H9 (cell line): ENCODE data around the gene CD2BP2. TPM values are rescaled to one million over a fixed set of nuclear protein-coding genes. Genes with fewer than 3 reads are reported as not detected.
A peak's percentile ranks its signal among the peaks of the same experiment; 100 is the strongest.

Experiments used
- DNase-seq: peaks from one replicate; pipeline ENCODE4 v3.0.0-alpha.2; 2017
- H2AFZ ChIP-seq: one replicate; pipeline ENCODE4 v1.6.1; 2013; ENCODE audit warnings: mild to moderate bottlenecking, low read length, control low read depth, moderate library complexity
- H2AK5ac ChIP-seq: 2 replicates; pipeline ENCODE4 v1.6.1; 2013; ENCODE audit warnings: low read length, control low read depth, mixed read lengths; ENCODE audit not compliant: insufficient read length
- H2BK120ac ChIP-seq: one replicate; pipeline ENCODE4 v1.6.1; 2013; ENCODE audit warnings: low read depth, mild to moderate bottlenecking, low read length, control low read depth, inconsistent platforms; ENCODE audit not compliant: poor library complexity, severe bottlenecking
- H2BK12ac ChIP-seq: 2 replicates; pipeline ENCODE4 v1.6.1; 2013; ENCODE audit warnings: low read length, control low read depth, mixed read lengths, low read depth; ENCODE audit not compliant: insufficient read length
- H2BK15ac ChIP-seq: 2 replicates; pipeline ENCODE4 v1.6.1; 2013; ENCODE audit warnings: low read depth, low read length, control low read depth
- H2BK20ac ChIP-seq: one replicate; pipeline ENCODE4 v1.6.1; 2013; ENCODE audit warnings: low read depth, mild to moderate bottlenecking, low read length, control low read depth, inconsistent platforms; ENCODE audit not compliant: poor library complexity, severe bottlenecking
- H2BK5ac ChIP-seq: 2 replicates; pipeline ENCODE4 v1.6.1; 2013; ENCODE audit warnings: low read length, control low read depth, mixed read lengths; ENCODE audit not compliant: insufficient read length
- H3K14ac ChIP-seq: 2 replicates; pipeline ENCODE4 v1.6.1; 2013; ENCODE audit warnings: low read length, control low read depth; ENCODE audit not compliant: insufficient read depth
- H3K18ac ChIP-seq: 2 replicates; pipeline ENCODE4 v1.6.1; 2013; ENCODE audit warnings: low read depth, mild to moderate bottlenecking, mixed read lengths, low read length, control low read depth; ENCODE audit not compliant: insufficient read length
- H3K23ac ChIP-seq: 2 replicates; pipeline ENCODE4 v1.6.1; 2013; ENCODE audit warnings: low read length, control low read depth, mixed read lengths, low read depth; ENCODE audit not compliant: insufficient read length
- H3K23me2 ChIP-seq: 2 replicates; pipeline ENCODE4 v1.6.1; 2013; ENCODE audit warnings: low read depth, mild to moderate bottlenecking, mixed read lengths, low read length, control low read depth; ENCODE audit not compliant: insufficient read length, poor library complexity, severe bottlenecking
- H3K27ac ChIP-seq: 2 replicates; pipeline ENCODE4 v1.5.1; 2013; ENCODE audit warnings: low read length, control low read depth, mixed read lengths, low read depth; ENCODE audit not compliant: insufficient read length
- H3K27me3 ChIP-seq: 2 replicates; pipeline ENCODE4 v1.6.1; 2013; ENCODE audit warnings: low read length, control low read depth, inconsistent platforms; ENCODE audit not compliant: insufficient read depth
- H3K4ac ChIP-seq: 2 replicates; pipeline ENCODE4 v1.6.1; 2013; ENCODE audit warnings: low read depth, mild to moderate bottlenecking, control low read depth, inconsistent platforms, low read length, moderate library complexity
- H3K4me1 ChIP-seq: 2 replicates; pipeline ENCODE4 v1.6.1; 2013; ENCODE audit warnings: low read length, control low read depth, inconsistent platforms; ENCODE audit not compliant: insufficient read depth
- H3K4me2 ChIP-seq: 2 replicates; pipeline ENCODE4 v1.6.1; 2013; ENCODE audit warnings: low read length, control low read depth, mixed read lengths; ENCODE audit not compliant: insufficient read length, insufficient read depth
- H3K56ac ChIP-seq: 2 replicates; pipeline ENCODE4 v1.6.1; 2013; ENCODE audit warnings: low read depth, mild to moderate bottlenecking, mixed read lengths, low read length, control low read depth; ENCODE audit not compliant: insufficient read length
- H3K79me1 ChIP-seq: 2 replicates; pipeline ENCODE4 v1.6.1; 2013; ENCODE audit warnings: low read depth, mild to moderate bottlenecking, moderate library complexity, low read length, control low read depth, inconsistent platforms; ENCODE audit not compliant: insufficient read depth, poor library complexity, severe bottlenecking
- H3K79me2 ChIP-seq: 2 replicates; pipeline ENCODE4 v1.6.1; 2013; ENCODE audit warnings: low read length, control low read depth, inconsistent platforms; ENCODE audit not compliant: insufficient read depth
- H3K9ac ChIP-seq: 2 replicates; pipeline ENCODE4 v1.6.1; 2013; ENCODE audit warnings: low read length, control low read depth, mixed read lengths; ENCODE audit not compliant: insufficient read length; ENCODE audit errors: extremely low read depth
- H3K9me3 ChIP-seq: one replicate; pipeline ENCODE4 v1.6.1; 2013; ENCODE audit warnings: low read depth, low read length, inconsistent platforms; ENCODE audit not compliant: control insufficient read depth
- H3T11ph ChIP-seq: one replicate; pipeline ENCODE4 v1.6.1; 2013; ENCODE audit warnings: mild to moderate bottlenecking, low read length, control low read depth, inconsistent platforms
- H4K20me1 ChIP-seq: one replicate; pipeline ENCODE4 v1.6.1; 2013; ENCODE audit not compliant: control insufficient read depth, insufficient read length, insufficient read depth
- H4K5ac ChIP-seq: 2 replicates; pipeline ENCODE4 v1.6.1; 2013; ENCODE audit warnings: low read depth, mild to moderate bottlenecking, mixed read lengths, low read length, control low read depth; ENCODE audit not compliant: insufficient read length
- H4K8ac ChIP-seq: replicated peaks from 2 replicates; pipeline ENCODE4 v1.6.1; 2013; ENCODE audit warnings: low read length, control low read depth, mixed read lengths, low read depth; ENCODE audit not compliant: insufficient read length
- H4K91ac ChIP-seq: 2 replicates; pipeline ENCODE4 v1.6.1; 2013; ENCODE audit warnings: low read depth, mild to moderate bottlenecking, moderate library complexity, mixed read lengths, low read length, control low read depth; ENCODE audit not compliant: insufficient read length
- H3K27ac Mint-ChIP-seq, 3 experiments: 2 replicates in 2 of 3; 3 replicates in 1 of 3; pipeline ENCODE4 v1.8.0; 2020 to 2021; ENCODE audit warnings: mixed read lengths in 3 of 3, mild to moderate bottlenecking in 1 of 3, moderate library complexity in 1 of 3
- H3K27me3 Mint-ChIP-seq: 2 replicates; pipeline ENCODE4 v1.8.0; 2021; ENCODE audit warnings: low read depth, mild to moderate bottlenecking, moderate library complexity, mixed read lengths
- H3K36me3 Mint-ChIP-seq, 3 experiments: 2 replicates in 2 of 3; 3 replicates in 1 of 3; pipeline ENCODE4 v1.8.0; 2020 to 2021; ENCODE audit warnings: low read depth in 3 of 3, mixed read lengths in 3 of 3; ENCODE audit not compliant: insufficient read depth in 1 of 3
- H3K4me1 Mint-ChIP-seq, 2 experiments: 2 replicates each; pipeline ENCODE4 v1.8.0; 2020; ENCODE audit warnings: mixed read lengths in 2 of 2
- H3K4me3 Mint-ChIP-seq, 2 experiments: 2 replicates in 1 of 2; 3 replicates in 1 of 2; pipeline ENCODE4 v1.8.0; 2020 to 2021; ENCODE audit warnings: mild to moderate bottlenecking in 2 of 2, mixed read lengths in 2 of 2, moderate library complexity in 1 of 2
- H3K9me3 Mint-ChIP-seq, 2 experiments: 2 replicates in 1 of 2; 3 replicates in 1 of 2; pipeline ENCODE4 v1.8.0; 2020; ENCODE audit warnings: mild to moderate bottlenecking in 2 of 2, mixed read lengths in 2 of 2, moderate library complexity in 1 of 2
- CTCF ChIP-seq: fragments of 200-600 bp; sonication (generic); conservative IDR thresholded peaks from 3 replicates; pipeline ENCODE4 v1.8.0; 2021; ENCODE audit warnings: antibody characterized with exemption, mild to moderate bottlenecking
- WGBS: extraction: QIAGEN DNeasy Blood & Tissue Kit; methylation state at CpG from one replicate; pipeline ENCODE4 v1.1.7; 2013; ENCODE audit warnings: missing lambda C conversion rate, low lambda C conversion rate, mixed read lengths; ENCODE audit not compliant: insufficient read length; ENCODE audit errors: extremely low coverage; 5-methylcytosine and 5-hydroxymethylcytosine counted together
- total RNA-seq: library from RNA; stranded (reverse); gene quantifications from 2 replicates; pipeline ENCODE4 v1.2.1, GENCODE V29; 2021

CD2BP2 gene
- total RNA-seq, 1 experiment from 2014 or later = 90.1 TPM

GRCh38 chr16:30395155-30395991 lies 40.3 kb upstream of the CD2BP2 start, which contains the start of gene ZNF48:
Gene ZNF48, plus strand, starts transcription at chr16:30395420. Its CDS starts 375 bp downstream, at chr16:30395795.
- H3K4me1 Mint-ChIP-seq = peaks cover 27 to 45% of the 10 kb centered on the region in 2 experiments
- Histone ChIP-seq H3K9me3 (no peaks in the 10 kb centered on the region), H3K18ac (peak within 1 kb of the TSS; percentile 86), H3K56ac (no peak within 1 kb of the TSS), H3K27ac (peak within 1 kb of the TSS; percentile 67), H3T11ph (peak within 1 kb of the TSS; percentile 56), H3K79me1 (no peaks in the 10 kb centered on the region), H3K14ac (peak within 1 kb of the TSS; percentile 99), H2AFZ (no peak within 1 kb of the TSS), H3K27me3 (no peaks in the 10 kb centered on the region), H2BK20ac (no peak within 1 kb of the TSS), H3K23me2 (peaks cover 21% of the 10 kb centered on the region), H2BK120ac (no peak within 1 kb of the TSS), H2BK15ac (no peak within 1 kb of the TSS), H3K4ac (peak within 1 kb of the TSS; percentile 18; the same call in 1 of the 2 replicates), H3K4me1 (no peaks in the 10 kb centered on the region; the same call in 1 of the 2 replicates), H4K8ac (no peak within 1 kb of the TSS), H2BK5ac (peak within 1 kb of the TSS; percentile 74), H4K91ac (no peak within 1 kb of the TSS), H2AK5ac (no peak within 1 kb of the TSS), H3K23ac (no peak within 1 kb of the TSS), H2BK12ac (no peak within 1 kb of the TSS), H3K9ac (peak within 1 kb of the TSS; percentile 97), H4K20me1 (no peaks in the 10 kb centered on the region), H4K5ac (no peak within 1 kb of the TSS), H3K4me2 (peak within 1 kb of the TSS; percentile 88), H3K79me2 (peaks cover 4% of the 10 kb centered on the region; the same call in 1 of the 2 replicates)
- H3K9me3 Mint-ChIP-seq = no peaks in the 10 kb centered on the region; a peak in 1 of 5 replicates
- TF ChIP-seq CTCF = peak; percentile 58
- peaks cover 9 to 33% (median 20%) of the 10 kb centered on the region in 3 experiments; a peak in 6 of 7 replicates for H3K36me3 Mint-ChIP-seq
- H3K4me3 Mint-ChIP-seq = peak within 1 kb of the TSS; percentile 90 to 91
- H3K27me3 Mint-ChIP-seq = no peaks in the 10 kb centered on the region; the same call in 1 of the 2 replicates
- WGBS = no CpG with 5 or more reads among the region's 103 CpGs
- peak; percentile 82 for DNase-seq
- H3K27ac Mint-ChIP-seq = peak within 1 kb of the TSS; percentile 93 to 99 (median 97)
